Fibroblast of skin of left biceps (primary cell): ENCODE results near the gene MAX.
"Not testable (repeated sequence)": the region's sequence is repeated elsewhere in the genome, so short reads cannot be mapped to it uniquely, and the experiment has no call there.

Source experiments
- DNase-seq, 2 experiments: peaks; one replicate each; pipeline ENCODE4 v3.0.0-alpha.2; 2013; ENCODE audit warnings: low read depth in 2 of 2

The MAX gene

DNA sequence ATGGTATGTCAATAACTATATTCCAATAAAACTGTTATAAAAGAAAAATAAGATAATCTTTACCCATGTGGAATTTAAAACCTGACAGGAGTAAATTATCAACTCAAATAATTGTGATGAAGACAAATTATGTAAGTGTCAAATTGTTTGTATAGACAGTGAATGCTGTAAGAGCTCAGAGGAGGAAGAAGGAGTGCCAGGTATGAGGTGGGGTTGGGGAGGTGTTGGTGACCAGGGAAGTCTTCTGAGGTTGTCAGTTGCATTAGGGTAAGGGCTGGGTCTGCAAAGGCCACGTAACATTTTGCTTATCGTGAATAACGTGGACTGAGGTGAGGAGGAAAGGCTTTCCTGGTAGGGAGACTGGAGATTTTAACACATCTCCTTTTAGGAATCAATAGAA is 2.5 kb upstream of the MAX start:
- DNase-seq: no peak

DNA sequence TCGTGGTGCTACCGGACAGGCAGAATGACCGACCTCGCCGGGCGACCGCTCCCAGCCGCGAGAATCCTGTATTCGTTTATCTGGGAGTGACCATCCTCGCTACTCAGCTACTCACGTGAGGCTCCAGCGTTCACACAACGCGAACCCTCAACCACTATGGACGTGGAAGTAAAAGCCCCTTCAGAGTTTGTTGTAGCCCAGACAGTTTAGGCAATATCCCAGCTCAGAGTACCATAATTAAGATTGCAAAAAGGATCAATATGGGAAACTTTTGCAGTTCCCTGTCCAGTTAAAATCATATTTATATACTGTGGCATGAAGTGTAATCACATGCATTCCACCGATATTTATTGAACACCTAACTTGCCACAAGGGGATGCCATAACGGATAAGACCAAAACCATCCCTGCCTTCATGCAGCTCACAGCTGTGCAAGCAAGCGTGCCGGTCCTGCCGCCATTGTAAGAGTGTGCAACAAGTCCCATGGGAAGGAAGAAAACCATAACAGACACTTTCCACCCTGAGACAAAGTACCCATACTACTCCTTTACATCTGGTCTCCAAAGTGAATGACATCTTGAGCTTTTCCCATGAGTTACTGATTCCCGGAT is 938 bp upstream of the MAX start:
- no peak for DNase-seq

- no peak for DNase-seq
Observed at GRCh38 chr14:65101631-65102440, 481 bp downstream of the MAX start.

- no peak for DNase-seq
Observed at GRCh38 chr14:65100922-65101541, 1.3 kb downstream of the MAX start.

GRCh38 chr14:65098586-65098985 is 3.7 kb downstream of the MAX start:
- no peak for DNase-seq

GRCh38 chr14:65096323-65097089 is 5.8 kb downstream of the MAX start:
- peak in 1 of 2 experiments; percentile 39 for DNase-seq

DNA sequence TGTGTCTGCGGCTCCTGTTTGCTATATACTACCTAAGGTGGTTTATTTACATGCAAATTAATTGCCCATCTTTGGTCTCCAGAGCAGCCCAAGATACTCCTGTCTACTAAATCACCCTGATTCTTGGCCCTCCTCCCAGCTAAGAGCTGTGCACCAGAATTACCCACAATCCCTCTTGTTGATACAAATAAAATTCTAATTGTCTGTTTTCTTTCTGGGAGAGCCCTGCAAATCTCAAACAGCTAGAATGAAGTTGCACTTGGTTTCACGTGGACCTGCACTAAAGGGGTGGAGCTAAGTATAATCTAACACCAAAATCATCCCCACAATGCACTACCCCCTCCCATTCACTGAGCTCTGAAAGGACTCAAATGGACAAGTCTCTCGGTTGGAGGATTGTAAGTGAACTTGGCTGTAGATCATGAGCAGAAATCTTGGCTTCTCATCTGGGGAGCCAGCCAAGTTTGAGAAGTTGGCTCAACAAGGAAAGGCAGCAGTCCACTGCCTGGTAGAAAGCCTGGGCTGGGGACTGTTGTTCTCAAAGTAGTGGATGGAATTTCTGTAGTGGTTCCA is 6.6 kb downstream of the MAX start:
- peak; percentile 53 to 54 for DNase-seq

GRCh38 chr14:65092349-65092748 is 10.0 kb downstream of the MAX start:
- no peak for DNase-seq

DNA sequence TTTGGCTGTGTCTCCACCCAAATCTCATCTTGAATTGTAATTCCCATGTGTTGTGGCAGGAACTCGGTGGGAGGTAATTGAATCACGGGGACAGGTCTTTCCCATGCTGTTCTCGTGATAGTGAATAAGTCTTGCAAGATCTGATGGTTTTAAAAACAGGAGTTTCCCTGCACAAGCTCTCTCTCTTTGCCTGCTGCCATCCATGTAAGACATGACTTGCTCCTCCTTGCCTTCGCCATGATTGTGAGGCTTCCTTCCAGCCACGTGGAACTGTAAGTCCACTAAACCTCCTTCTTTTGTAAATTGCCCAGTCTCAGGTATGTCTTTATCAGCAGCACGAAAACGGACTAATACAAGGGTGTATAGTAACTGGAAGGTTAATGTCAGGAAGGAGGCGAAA is 14.5 kb downstream of the MAX start:
- not testable (repeated sequence) for DNase-seq

GRCh38 chr14:65086686-65087085 is 15.6 kb downstream of the MAX start:
- not testable (repeated sequence) for DNase-seq

DNA sequence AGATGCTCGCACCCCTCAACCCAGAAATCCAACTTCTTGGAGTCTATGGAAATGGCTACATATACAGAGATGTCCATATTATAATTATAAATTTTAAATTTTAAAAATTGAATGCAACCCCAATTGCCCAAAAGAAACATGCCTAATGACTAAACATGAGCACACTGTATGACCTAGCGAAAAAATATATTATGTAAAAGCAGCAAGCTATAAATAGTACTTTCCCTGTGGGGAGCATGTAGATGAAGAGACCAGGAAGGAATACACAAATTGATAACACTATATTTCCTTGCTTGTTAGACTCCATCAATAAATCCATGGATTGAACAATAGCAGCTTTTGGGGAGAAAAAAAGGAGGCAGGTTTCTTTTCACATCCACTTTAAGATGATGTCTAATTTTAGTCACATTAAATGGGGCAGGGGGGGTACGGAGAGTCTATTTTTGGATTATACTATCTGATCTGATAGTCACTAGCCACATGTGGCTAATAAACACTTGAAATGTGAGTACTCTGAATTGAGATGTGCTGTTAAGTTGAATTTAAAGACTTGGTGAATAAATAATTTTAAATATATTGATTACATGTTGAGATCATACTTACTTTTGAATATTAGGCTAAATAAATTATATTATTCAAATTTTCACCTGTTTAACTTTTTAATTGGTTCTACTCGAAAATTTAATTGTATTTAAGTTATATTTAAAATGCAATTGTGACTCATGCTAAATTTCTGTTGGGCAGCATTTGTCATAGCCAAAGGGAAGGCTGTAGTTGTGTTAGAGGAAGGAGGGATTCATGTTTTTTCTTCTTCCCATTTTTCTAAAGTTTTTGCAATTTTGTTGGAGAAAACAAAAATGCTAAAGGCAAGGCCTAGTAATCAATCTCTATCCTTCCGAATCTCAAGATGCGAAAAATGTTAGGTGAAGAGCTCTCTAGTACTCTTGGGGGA is 17.5 kb downstream of the MAX start:
- no peak for DNase-seq

DNA sequence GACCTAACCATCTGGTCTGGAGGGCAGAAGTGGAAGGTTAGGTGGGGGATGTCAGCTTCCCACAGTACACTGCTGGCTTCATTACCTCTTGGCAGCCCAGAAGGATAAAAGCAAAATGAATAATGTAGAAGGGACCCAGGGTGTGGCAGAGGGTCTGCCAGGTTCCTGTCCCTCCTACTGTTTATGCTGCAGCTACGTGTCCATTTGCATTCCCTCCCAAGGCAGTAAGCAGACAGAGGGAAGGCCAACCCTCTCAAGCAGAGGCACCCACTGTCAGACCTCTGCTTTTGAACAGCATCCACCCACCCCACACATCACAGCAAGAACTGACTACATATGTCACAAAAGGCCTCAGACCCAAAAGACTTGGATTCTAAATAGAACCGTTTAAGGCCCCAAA is 19.4 kb downstream of the MAX start:
- DNase-seq: no peak

DNA sequence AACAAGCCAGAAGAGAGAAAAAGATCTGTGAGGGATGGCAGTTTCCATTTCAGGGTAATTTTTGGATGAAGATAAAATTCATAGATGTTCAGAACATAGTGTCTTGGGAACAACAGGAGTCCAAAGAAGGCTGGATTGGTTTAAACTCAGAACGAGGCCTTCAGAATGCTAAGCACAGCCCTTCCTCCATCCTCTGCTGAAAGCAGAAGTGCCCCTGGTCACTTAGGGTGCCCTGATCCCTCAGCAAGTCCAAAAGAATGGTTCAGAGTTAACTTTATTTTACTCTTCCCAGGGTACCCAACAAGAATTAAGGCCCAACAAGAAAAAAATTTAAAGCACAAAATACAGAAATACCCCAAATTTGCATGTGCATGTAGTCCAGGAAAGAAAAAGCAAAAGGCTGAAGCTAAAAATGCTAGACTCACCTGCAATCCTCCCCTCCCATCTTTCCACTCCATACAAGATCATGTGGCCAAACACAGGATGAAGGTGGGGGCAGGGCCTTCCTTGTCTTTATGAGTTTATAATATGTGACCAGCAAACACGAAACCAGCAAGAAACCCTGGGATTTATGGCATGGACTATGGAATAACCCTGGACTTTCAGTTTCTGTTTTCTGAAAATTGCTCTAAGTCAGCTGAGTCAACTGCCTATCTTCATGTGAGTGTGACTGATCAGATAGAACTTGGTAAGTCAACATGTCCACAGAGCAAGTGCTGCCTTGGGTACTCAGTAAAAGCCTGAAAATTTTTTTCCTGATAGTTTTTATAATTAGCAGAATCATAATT is 21.2 kb downstream of the MAX start:
- no peak for DNase-seq

- no peak for DNase-seq
Observed at GRCh38 chr14:65079768-65080167, 22.5 kb downstream of the MAX start.

DNA sequence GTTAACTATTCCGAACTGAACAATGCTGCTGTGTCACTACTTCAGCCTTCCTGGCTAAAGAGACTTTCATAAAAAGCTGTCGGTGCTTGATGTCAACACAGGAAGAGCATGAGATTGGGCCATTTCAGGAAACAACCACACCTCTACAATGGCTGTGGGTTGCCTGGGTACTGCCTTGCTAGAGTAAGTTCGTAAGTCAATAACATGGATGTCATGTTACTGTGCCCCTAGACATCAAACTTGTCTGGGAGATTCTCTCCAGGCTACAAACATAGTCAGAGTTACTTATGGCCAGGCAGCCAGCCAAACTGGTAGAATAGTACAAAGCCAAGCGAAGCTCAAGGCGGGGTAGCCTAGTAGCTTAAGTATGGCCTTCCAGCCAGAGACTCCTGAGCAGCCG is 23.1 kb downstream of the MAX start:
- DNase-seq: no peak

- DNase-seq: no peak
Observed at GRCh38 chr14:65077318-65077717, 25.0 kb downstream of the MAX start.

GRCh38 chr14:65075628-65076325 is 26.5 kb downstream of the MAX start:
- no peak for DNase-seq

GRCh38 chr14:65074449-65075150 is 27.7 kb downstream of the MAX start:
- DNase-seq: no peak
